Keratinocyte (primary cell): Measurements from ENCODE around the gene FBRSL1.

Source experiments
- EZH2 ChIP-seq: IDR thresholded peaks from one replicate; pipeline ENCODE4 v1.6.1; 2012; ENCODE audit warnings: inconsistent platforms, mild to moderate bottlenecking, low read length, moderate library complexity
- TF ChIP-seq, protein P1 (sequence below), 3 experiments: IDR thresholded peaks in 1 of 3; conservative IDR thresholded peaks in 1 of 3; optimal IDR thresholded peaks in 1 of 3; 2 replicates in 2 of 3; 3 replicates in 1 of 3; pipeline versions ENCODE3 to v1.5.1; 2011; ENCODE audit warnings: low read length in 3 of 3, mild to moderate bottlenecking in 3 of 3, moderate library complexity in 2 of 3, control low read depth in 1 of 3, inconsistent platforms in 1 of 3; ENCODE audit not compliant: insufficient read depth in 2 of 3; ENCODE audit errors: extremely low read depth in 1 of 3

DNA sequence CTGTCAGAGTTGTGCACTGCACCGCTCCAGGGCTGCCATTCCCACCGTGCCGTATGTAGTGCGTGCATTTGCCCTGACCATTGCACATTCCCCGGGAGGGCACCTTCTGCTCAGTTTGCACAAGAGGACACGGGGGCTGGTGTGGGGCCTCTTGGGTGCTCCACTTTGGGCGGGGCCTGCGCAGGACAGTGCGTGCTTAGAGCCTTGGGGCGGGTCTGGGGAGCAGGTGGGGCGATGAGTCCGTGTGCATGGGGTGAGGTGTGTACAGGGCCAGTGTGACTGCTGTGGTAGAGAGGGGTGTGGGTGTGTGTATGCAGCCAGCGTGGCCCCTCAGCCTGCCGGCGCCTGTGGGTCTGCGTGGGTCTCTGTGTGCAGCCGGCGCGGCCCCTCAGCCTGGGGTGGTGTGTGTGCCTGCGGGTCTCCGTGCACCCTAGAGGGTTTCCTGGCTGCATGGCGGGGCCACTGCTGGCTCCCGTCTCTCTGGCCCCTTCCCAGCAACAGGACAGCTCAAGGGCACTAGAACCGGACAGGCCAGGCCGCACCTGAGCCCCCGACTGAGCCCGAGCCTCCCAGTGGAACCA, 31.9 kb downstream of the FBRSL1 start:
- no peak for TF ChIP-seq EZH2
- TF ChIP-seq, protein P1, sequence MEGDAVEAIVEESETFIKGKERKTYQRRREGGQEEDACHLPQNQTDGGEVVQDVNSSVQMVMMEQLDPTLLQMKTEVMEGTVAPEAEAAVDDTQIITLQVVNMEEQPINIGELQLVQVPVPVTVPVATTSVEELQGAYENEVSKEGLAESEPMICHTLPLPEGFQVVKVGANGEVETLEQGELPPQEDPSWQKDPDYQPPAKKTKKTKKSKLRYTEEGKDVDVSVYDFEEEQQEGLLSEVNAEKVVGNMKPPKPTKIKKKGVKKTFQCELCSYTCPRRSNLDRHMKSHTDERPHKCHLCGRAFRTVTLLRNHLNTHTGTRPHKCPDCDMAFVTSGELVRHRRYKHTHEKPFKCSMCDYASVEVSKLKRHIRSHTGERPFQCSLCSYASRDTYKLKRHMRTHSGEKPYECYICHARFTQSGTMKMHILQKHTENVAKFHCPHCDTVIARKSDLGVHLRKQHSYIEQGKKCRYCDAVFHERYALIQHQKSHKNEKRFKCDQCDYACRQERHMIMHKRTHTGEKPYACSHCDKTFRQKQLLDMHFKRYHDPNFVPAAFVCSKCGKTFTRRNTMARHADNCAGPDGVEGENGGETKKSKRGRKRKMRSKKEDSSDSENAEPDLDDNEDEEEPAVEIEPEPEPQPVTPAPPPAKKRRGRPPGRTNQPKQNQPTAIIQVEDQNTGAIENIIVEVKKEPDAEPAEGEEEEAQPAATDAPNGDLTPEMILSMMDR (optimal IDR thresholded peaks at IDR 0.05 in 1 of 3, IDR thresholded peaks at IDR 0.05 in 1 of 3, conservative IDR thresholded peaks at IDR 0.05 in 1 of 3; ENCODE audit: extremely low read depth in 1 of 3, insufficient read depth in 2 of 3, low read length in 3 of 3), result no peak
